ENCODE measurements around the gene SLFN11.
"Not testable (repeated sequence)": the region's sequence is repeated elsewhere in the genome, so short reads cannot be mapped to it uniquely, and the experiment has no call there.

SLFN11 gene

GRCh38 chr17:35342276-35342675, 31.1 kb downstream of the SLFN11 start:
- Histone ChIP-seq H3K4me1 (ENCODE audit: insufficient read depth, low read length) (no peaks in the 10 kb centered on the region; the same call in 1 of the 2 replicates), H3K9ac (ENCODE audit: low read depth, low read length) (no peak overlapping the region), H3K36me3 (ENCODE audit: insufficient read depth, low read length) (no peaks in the 10 kb centered on the region), H3K9me3 (ENCODE audit: control insufficient read depth, insufficient read depth, low read length) (peaks cover 7% of the 10 kb centered on the region)

GRCh38 chr17:35341411-35341992, 31.9 kb downstream of the SLFN11 start:
- peaks cover 7% of the 10 kb centered on the region for H3K9me3 ChIP-seq (ENCODE audit: control insufficient read depth, insufficient read depth, low read length)
- H3K9ac ChIP-seq (ENCODE audit: low read depth, low read length) = no peak overlapping the region
- H3K36me3 ChIP-seq (ENCODE audit: insufficient read depth, low read length) = no peaks in the 10 kb centered on the region
- H3K4me1 ChIP-seq (ENCODE audit: insufficient read depth, low read length) = no peaks in the 10 kb centered on the region

- Histone ChIP-seq H3K36me3 (ENCODE audit: insufficient read depth, low read length) (no peaks in the 10 kb centered on the region), H3K4me1 (ENCODE audit: insufficient read depth, low read length) (no peaks in the 10 kb centered on the region), H3K9ac (ENCODE audit: low read depth, low read length) (no peak overlapping the region), H3K9me3 (ENCODE audit: control insufficient read depth, insufficient read depth, low read length) (peaks cover 7% of the 10 kb centered on the region)
Observed at GRCh38 chr17:35338230-35338629, 35.2 kb downstream of the SLFN11 start.

DNA sequence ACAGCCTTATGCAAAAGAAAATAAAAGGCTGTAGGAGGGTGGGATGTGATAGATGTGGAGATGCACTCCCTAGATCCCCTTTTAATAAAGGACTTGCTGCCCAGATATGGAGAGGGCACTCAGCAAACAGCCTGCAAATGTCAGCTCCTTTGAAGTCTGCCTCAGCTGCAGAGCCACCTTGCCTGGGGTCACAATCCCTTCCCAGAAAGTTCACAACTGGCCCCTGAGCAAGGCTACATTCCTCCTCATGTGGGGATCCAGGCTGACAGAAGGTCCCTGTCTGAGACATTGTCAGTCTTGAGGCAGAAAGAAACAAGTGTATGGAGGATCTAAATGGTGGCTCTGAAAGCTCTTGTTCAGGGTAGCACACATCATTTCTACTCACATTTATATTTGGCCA, 36.1 kb downstream of the SLFN11 start:
- Histone ChIP-seq H3K9me3 (ENCODE audit: control insufficient read depth, insufficient read depth, low read length) (peaks cover 7% of the 10 kb centered on the region), H3K4me1 (ENCODE audit: insufficient read depth, low read length) (no peaks in the 10 kb centered on the region), H3K36me3 (ENCODE audit: insufficient read depth, low read length) (no peaks in the 10 kb centered on the region)

DNA sequence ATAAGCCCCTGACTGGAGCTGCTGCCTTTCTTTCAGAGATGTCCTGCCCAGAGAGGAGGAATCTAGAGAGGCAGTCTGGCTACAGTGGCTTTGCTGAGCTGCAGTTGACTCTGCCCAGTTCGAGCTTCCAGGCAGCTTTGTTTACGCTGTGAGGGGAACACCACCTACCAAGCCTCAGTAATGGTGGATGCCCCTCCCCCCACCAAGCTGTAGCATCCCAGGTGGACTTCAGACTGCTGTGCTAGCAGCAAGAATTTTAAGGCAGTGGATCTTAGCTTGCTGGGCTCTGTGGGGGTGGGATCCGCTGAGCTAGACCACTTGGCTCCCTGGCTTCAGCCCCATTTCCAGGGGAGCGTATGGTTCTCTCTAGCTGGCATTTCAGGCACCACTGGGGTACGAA, 39.8 kb downstream of the SLFN11 start:
- not testable (repeated sequence) for H3K9me3 ChIP-seq (ENCODE audit: control insufficient read depth, insufficient read depth, low read length); H3K36me3 ChIP-seq (ENCODE audit: insufficient read depth, low read length); H3K9ac ChIP-seq (ENCODE audit: low read depth, low read length); H3K4me1 ChIP-seq (ENCODE audit: insufficient read depth, low read length)

More for the DNA sequence above, 36.1 kb downstream of the SLFN11 start:
- H3K9ac ChIP-seq (ENCODE audit: low read depth, low read length) = no peak overlapping the region

DNA sequence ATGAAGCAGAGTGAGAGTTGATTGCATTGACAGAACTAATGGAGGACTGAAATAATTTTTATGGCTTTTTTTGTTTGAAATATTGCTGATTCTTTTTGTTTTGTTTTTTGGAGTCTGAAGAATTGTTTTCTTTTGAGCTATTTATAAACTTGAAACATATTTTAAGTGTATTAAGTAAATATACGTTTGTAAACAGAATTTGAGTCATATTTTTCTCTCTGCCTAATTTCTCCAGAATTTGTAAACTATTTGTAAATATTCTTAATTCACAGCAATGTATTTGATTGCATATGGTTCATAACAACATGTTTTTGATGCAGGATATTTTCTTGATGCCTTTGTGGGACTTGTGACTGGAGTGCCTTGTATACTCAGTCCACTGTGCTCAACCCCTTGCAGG, 50.7 kb downstream of the SLFN11 start:
- Histone ChIP-seq H3K4me1 (ENCODE audit: insufficient read depth, low read length) (no peaks in the 10 kb centered on the region), H3K9ac (ENCODE audit: low read depth, low read length) (no peak overlapping the region), H3K9me3 (ENCODE audit: control insufficient read depth, insufficient read depth, low read length) (no peaks in the 10 kb centered on the region; the same call in 1 of the 2 replicates), H3K36me3 (ENCODE audit: insufficient read depth, low read length) (no peaks in the 10 kb centered on the region)

- Histone ChIP-seq H3K36me3 (ENCODE audit: insufficient read depth, low read length) (no peaks in the 10 kb centered on the region), H3K9ac (ENCODE audit: low read depth, low read length) (no peak overlapping the region), H3K9me3 (ENCODE audit: control insufficient read depth, insufficient read depth, low read length) (no peaks in the 10 kb centered on the region), H3K4me1 (ENCODE audit: insufficient read depth, low read length) (peaks cover 10% of the 10 kb centered on the region; the same call in 1 of the 2 replicates)
Observed at GRCh38 chr17:35315971-35316370, 57.5 kb downstream of the SLFN11 start.

DNA sequence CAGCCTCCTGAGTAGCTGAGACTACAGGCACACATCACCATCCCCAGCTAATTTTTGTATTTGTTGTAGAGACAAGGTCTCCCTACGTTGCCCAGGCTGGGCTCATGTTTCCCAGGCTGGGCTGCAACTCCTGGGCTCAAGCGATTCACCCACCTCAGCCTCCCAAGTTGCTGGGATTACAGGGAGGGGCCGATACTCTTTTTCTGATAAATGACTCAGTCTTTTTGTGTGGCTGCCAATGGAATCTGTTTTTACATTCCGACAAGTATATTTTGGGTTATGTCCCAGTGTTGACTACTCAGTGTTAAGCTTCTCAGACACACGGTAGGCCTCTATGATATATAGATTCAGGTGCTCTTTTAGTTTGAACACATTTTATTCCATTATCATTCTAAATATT, 58.1 kb downstream of the SLFN11 start:
- H3K9ac ChIP-seq (ENCODE audit: low read depth, low read length) = no peak overlapping the region
- H3K36me3 ChIP-seq (ENCODE audit: insufficient read depth, low read length) = no peaks in the 10 kb centered on the region

GRCh38 chr17:35314415-35315216, 58.8 kb downstream of the SLFN11 start:
- Histone ChIP-seq H3K9ac (ENCODE audit: low read depth, low read length) (peak overlapping the region; percentile 71; the same call in 1 of the 2 replicates), H3K4me1 (ENCODE audit: insufficient read depth, low read length) (peaks cover 10% of the 10 kb centered on the region; the same call in 1 of the 2 replicates), H3K9me3 (ENCODE audit: control insufficient read depth, insufficient read depth, low read length) (no peaks in the 10 kb centered on the region), H3K36me3 (ENCODE audit: insufficient read depth, low read length) (no peaks in the 10 kb centered on the region)

More for the DNA sequence above, 58.1 kb downstream of the SLFN11 start:
- no peaks in the 10 kb centered on the region for H3K9me3 ChIP-seq (ENCODE audit: control insufficient read depth, insufficient read depth, low read length)
- H3K4me1 ChIP-seq (ENCODE audit: insufficient read depth, low read length) = peaks cover 10% of the 10 kb centered on the region; the same call in 1 of the 2 replicates

DNA sequence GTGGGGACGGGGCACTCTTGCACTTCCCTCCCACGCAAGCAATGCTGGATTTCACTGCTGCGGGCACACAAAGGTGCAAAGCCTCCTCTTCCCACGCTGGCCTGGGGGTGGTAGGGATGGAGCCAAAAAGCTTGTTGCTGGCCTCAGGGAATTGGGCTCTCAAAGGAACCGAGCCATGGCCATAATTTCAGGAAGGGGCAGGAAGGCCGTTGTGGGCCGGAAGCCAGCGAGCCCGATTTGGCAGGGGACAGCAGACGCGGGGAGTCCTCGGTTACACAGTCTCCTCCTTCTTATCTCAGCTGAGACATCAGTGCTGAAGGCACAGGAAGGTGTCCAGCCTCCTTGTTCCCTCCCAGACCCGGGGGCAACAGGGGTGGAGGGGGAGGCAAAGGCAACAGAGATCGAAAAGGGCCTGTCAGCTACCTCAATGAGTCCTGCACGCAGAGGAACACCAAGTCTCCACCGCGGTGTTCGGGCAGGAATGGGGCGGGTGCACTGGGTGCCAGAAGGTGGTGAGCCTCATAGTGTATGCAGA, 59.5 kb downstream of the SLFN11 start:
- peak overlapping the region; percentile 71; the same call in 1 of the 2 replicates for H3K9ac ChIP-seq (ENCODE audit: low read depth, low read length)

DNA sequence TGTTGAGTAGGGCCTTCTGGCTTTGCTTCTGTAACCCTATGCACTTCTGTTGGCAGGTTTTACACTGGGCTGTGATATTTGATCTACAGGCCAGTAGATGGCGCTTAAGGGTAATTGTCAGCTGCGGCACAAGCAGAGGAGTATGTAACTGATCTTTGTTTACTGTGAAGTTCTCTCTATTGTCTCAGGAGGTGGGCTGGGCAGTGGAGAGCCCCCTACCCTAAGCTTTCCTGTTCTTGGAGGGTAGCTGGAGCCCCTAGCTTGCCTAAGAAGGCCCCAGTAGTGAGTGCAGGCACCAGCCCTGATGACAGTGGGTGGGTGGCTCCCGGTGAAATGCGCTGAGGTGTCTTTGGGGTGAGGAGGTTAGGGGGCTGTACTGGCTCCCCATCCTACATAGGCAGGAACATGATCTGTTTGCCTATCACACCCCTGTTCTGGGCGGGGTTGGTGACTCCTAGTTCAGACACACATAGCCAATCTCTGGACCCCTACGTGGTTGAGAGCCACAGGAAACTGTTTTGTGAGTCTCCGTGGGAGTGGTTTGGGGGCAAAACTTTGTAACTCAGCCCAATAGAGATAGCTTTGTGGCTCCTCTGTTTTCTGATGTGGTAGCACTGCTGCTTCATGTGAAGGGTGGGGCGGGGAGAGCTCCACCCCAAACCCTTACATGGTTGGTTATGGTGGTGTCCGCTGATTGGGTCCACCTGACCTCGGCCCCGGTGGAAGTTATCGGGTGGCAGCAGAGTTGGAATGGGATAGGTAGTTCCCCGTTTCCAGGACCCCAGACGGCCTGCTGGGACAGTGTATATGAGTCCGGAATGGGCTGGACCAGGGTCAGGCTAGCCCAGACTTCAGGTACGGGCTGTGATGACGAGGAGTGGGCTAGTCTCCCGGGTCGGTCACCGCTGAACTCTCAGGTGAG, 60.4 kb downstream of the SLFN11 start:
- Histone ChIP-seq H3K4me1 (ENCODE audit: insufficient read depth, low read length) (peaks cover 10% of the 10 kb centered on the region; the same call in 1 of the 2 replicates), H3K9ac (ENCODE audit: low read depth, low read length) (peak overlapping the region; percentile 71; the same call in 1 of the 2 replicates), H3K36me3 (ENCODE audit: insufficient read depth, low read length) (no peaks in the 10 kb centered on the region)

More for the DNA sequence above, 59.5 kb downstream of the SLFN11 start:
- Histone ChIP-seq H3K4me1 (ENCODE audit: insufficient read depth, low read length) (peaks cover 10% of the 10 kb centered on the region; the same call in 1 of the 2 replicates), H3K9me3 (ENCODE audit: control insufficient read depth, insufficient read depth, low read length) (no peaks in the 10 kb centered on the region), H3K36me3 (ENCODE audit: insufficient read depth, low read length) (no peaks in the 10 kb centered on the region)

DNA sequence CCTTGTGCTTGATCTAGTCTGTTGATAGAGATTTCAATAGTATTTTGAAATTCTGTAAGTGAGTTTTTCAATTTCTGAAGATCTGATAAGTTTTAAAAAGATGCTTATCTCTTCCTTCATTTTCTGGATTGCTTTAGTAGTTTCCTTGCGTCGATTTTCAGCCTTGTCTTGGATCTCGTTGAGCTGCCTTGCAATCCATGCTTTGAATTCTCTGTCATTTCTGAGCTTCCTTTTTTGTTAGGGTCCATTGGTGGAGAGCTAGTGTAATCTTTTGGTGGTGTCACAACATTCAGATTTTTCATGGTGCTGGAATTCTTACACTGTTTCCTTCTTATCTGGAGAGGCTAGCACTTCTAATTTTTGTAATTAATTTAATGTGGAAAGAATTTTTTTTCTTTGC, 61.1 kb downstream of the SLFN11 start:
- Histone ChIP-seq H3K36me3 (ENCODE audit: insufficient read depth, low read length) (no peaks in the 10 kb centered on the region), H3K9me3 (ENCODE audit: control insufficient read depth, insufficient read depth, low read length) (no peaks in the 10 kb centered on the region), H3K9ac (ENCODE audit: low read depth, low read length) (no peak overlapping the region), H3K4me1 (ENCODE audit: insufficient read depth, low read length) (peaks cover 10% of the 10 kb centered on the region; the same call in 1 of the 2 replicates)

More for the DNA sequence above, 60.4 kb downstream of the SLFN11 start:
- no peaks in the 10 kb centered on the region for H3K9me3 ChIP-seq (ENCODE audit: control insufficient read depth, insufficient read depth, low read length)

GRCh38 chr17:35309345-35309744, 64.1 kb downstream of the SLFN11 start:
- H3K4me1 ChIP-seq (ENCODE audit: insufficient read depth, low read length); H3K36me3 ChIP-seq (ENCODE audit: insufficient read depth, low read length); H3K9me3 ChIP-seq (ENCODE audit: control insufficient read depth, insufficient read depth, low read length); H3K9ac ChIP-seq (ENCODE audit: low read depth, low read length): not testable (repeated sequence)
